ENCODE results near the gene ZEB2. TPM values are rescaled to one million over a fixed set of nuclear protein-coding genes. Genes with fewer than 3 reads are reported as not detected.

The ZEB2 gene
- total and polyA plus RNA-seq, 2 of the 8 experiments (the other 6 are each of a cell fraction or from before 2014, with no cell fraction given): 0.38 TPM; not detected in 1

GRCh38 chr2:144493027-144493809, 26.7 kb downstream of the ZEB2 start:
- Histone ChIP-seq H2BK15ac (ENCODE audit: low read length) (no peak overlapping the region), H3K9me3 (ENCODE audit: insufficient read depth in 2 of 2, low read depth in 1 of 2, low read length in 1 of 2) (no peaks in the 10 kb centered on the region), H3K79me1 (ENCODE audit: low read depth, low read length) (no peaks in the 10 kb centered on the region), H3K9ac (replicated peaks in 1 of 4; ENCODE audit: extremely low read depth in 1 of 4, low read depth in 3 of 4, low read length in 3 of 4) (no peak overlapping the region), H3K79me2 (ENCODE audit: control insufficient read depth in 1 of 2, insufficient read depth in 2 of 2, low read length in 2 of 2) (no peaks in the 10 kb centered on the region), H2AK5ac (ENCODE audit: low read depth, low read length) (no peak overlapping the region), H3K27me3 (replicated peaks in 1 of 4; ENCODE audit: control insufficient read depth in 3 of 4, extremely low read depth in 1 of 4, insufficient read depth in 3 of 4, low read length in 3 of 4) (no peaks in the 10 kb centered on the region), H3K23me2 (ENCODE audit: low read depth, low read length) (no peaks in the 10 kb centered on the region), H2BK120ac (replicated peaks; ENCODE audit: low read depth, low read length) (no peak overlapping the region), H3K4me3 (ENCODE audit: extremely low read depth in 1 of 4, insufficient read depth in 2 of 4, low read depth in 3 of 4, low read length in 4 of 4) (no peak overlapping the region), H2BK5ac (ENCODE audit: low read depth, low read length) (no peak overlapping the region), H3K56ac (replicated peaks; ENCODE audit: insufficient read length, low read depth, low read length) (no peak overlapping the region), H3K27ac (ENCODE audit: low read depth, low read length) (no peak overlapping the region), H3K23ac (ENCODE audit: insufficient read length) (no peak overlapping the region), H2AFZ (ENCODE audit: low read length) (no peak overlapping the region), H4K91ac (replicated peaks; ENCODE audit: insufficient read length, low read length) (no peak overlapping the region), H2BK12ac (ENCODE audit: low read depth, low read length) (no peak overlapping the region), H3K4me1 (replicated peaks in 1 of 4; ENCODE audit: control insufficient read depth in 3 of 4, insufficient read depth in 4 of 4, low read length in 3 of 4) (peaks cover 0 to 1% (median 0%) of the 10 kb centered on the region in 4 experiments; a peak in 1 of 7 replicates), H3K18ac (ENCODE audit: extremely low read depth, low read length) (no peak overlapping the region), H3K4me2 (ENCODE audit: insufficient read depth in 1 of 2, low read depth in 2 of 2, low read length in 2 of 2) (no peak overlapping the region), H3K14ac (ENCODE audit: insufficient read length) (no peak overlapping the region), H4K5ac (ENCODE audit: insufficient read length, low read depth, low read length) (no peak overlapping the region), H3K4ac (replicated peaks; ENCODE audit: insufficient read length, low read depth, low read length) (no peak overlapping the region), H3K36me3 (ENCODE audit: control insufficient read depth in 2 of 4, insufficient read depth in 4 of 4, low read length in 3 of 4) (no peaks in the 10 kb centered on the region), H4K8ac (ENCODE audit: extremely low read depth, insufficient read depth, low read length) (no peak overlapping the region), H2BK20ac (ENCODE audit: low read length) (no peak overlapping the region), H4K20me1 (replicated peaks in 1 of 2; ENCODE audit: control insufficient read depth in 1 of 2, insufficient read depth in 2 of 2, low read length in 2 of 2) (no peaks in the 10 kb centered on the region)
- POLR2A ChIA-PET (ENCODE audit: partially characterized antibody): no interaction called here
- FAIRE-seq (no peak), DNase-seq (ENCODE audit: low read depth in 1 of 2, low spot score in 2 of 2) (no peak)
- 87% methylated on average over 8 of the region's 8 CpGs; no CpG with 5 or more reads in 1 of the 2 experiments for WGBS, 2 experiments (ENCODE audit: extremely low coverage in 1 of 2, insufficient coverage in 1 of 2, insufficient read length in 1 of 2, insufficient replicate concordance in 2 of 2, low coverage in 1 of 2, low lambda C conversion rate in 2 of 2, missing lambda C conversion rate in 1 of 2)
- CTCF ChIA-PET (ENCODE audit: partially characterized antibody): interaction anchor here (0.8 to 1.5 kb wide), 4 partner anchors 10 to 144 kb away, joined by 3 read pairs; no protein-coding TSS in a partner anchor
- TF ChIP-seq CBX8 (IDR thresholded peaks at IDR 0.05; ENCODE audit: borderline replicate concordance, low read depth, low read length) (no peak), SP4 (IDR thresholded peaks at IDR 0.05; ENCODE audit: low read length) (no peak), GABPA (IDR thresholded peaks at IDR 0.05; ENCODE audit: borderline replicate concordance, insufficient read depth, low read length) (no peak), USF2 (IDR thresholded peaks at IDR 0.05; ENCODE audit: low read length) (no peak), JUND (IDR thresholded peaks at IDR 0.05; ENCODE audit: low read length) (no peak), FOSL1 (IDR thresholded peaks at IDR 0.05; ENCODE audit: insufficient read depth, low read depth, low read length) (no peak), HDAC6 (IDR thresholded peaks at IDR 0.05; ENCODE audit: low read depth, low read length) (no peak), CTBP2 (IDR thresholded peaks at IDR 0.05; ENCODE audit: borderline replicate concordance, insufficient read depth, insufficient read length, low read length) (no peak), BACH1 (IDR thresholded peaks at IDR 0.05; ENCODE audit: low read length) (no peak)
- TF ChIP-seq, protein P1, sequence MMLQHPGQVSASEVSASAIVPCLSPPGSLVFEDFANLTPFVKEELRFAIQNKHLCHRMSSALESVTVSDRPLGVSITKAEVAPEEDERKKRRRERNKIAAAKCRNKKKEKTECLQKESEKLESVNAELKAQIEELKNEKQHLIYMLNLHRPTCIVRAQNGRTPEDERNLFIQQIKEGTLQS (IDR thresholded peaks at IDR 0.05; ENCODE audit: insufficient read depth, low read depth, low read length): no peak
- TF ChIP-seq, protein P2, sequence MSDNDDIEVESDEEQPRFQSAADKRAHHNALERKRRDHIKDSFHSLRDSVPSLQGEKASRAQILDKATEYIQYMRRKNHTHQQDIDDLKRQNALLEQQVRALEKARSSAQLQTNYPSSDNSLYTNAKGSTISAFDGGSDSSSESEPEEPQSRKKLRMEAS (IDR thresholded peaks at IDR 0.05): no peak
